ENCODE results near the gene FANCG.

FANCG gene

GRCh38 chr9:35029241-35029640 is 50.5 kb downstream of the FANCG start:
- no CpG with 5 or more reads among the region's 4 CpGs for WGBS (ENCODE audit: extremely low coverage, insufficient coverage, insufficient read length)
- H3K79me1 ChIP-seq (ENCODE audit: low read length), result peaks cover 6% of the 10 kb centered on the region

GRCh38 chr9:35028341-35028740 is 51.4 kb downstream of the FANCG start:
- H3K4ac ChIP-seq (ENCODE audit: low read depth, low read length), result no peak overlapping the region
- no peak overlapping the region for H2BK120ac ChIP-seq (ENCODE audit: insufficient read depth, low read length, poor library complexity)
- no peak overlapping the region for H3K4me3 ChIP-seq (ENCODE audit: low read depth, low read length)
- H3K27ac ChIP-seq (ENCODE audit: low read depth, low read length), result no peak overlapping the region
- no peak overlapping the region for H2AK5ac ChIP-seq (ENCODE audit: low read length)
- H4K91ac ChIP-seq (ENCODE audit: low read depth, low read length), result no peak overlapping the region
- H3K9me3 ChIP-seq (ENCODE audit: insufficient read depth, low read depth, low read length), result peaks cover 2% of the 10 kb centered on the region
- peaks cover 6% of the 10 kb centered on the region for H3K79me1 ChIP-seq (ENCODE audit: low read length)
- no peak overlapping the region for H4K8ac ChIP-seq (ENCODE audit: low read depth, low read length)
- H3K14ac ChIP-seq (ENCODE audit: low read length), result no peak overlapping the region
- no peaks in the 10 kb centered on the region for H3K27me3 ChIP-seq (ENCODE audit: insufficient read depth, low read length)
- no peak overlapping the region for H3K9ac ChIP-seq (ENCODE audit: low read length)
- peaks cover 6 to 16% of the 10 kb centered on the region in 2 experiments for H3K4me1 ChIP-seq (ENCODE audit: control insufficient read depth in 1 of 2, insufficient read depth in 2 of 2, low read length in 2 of 2)
- H3K23ac ChIP-seq (ENCODE audit: low read length), result no peak overlapping the region
- H2AFZ ChIP-seq (ENCODE audit: insufficient read depth, low read length, poor library complexity), result no peak overlapping the region
- H3K18ac ChIP-seq (ENCODE audit: low read length), result no peak overlapping the region
- peak in 1 of 2 donors; percentile 44 for DNase-seq
- no peak overlapping the region for H3K4me2 ChIP-seq (ENCODE audit: low read length)
- H3K36me3 ChIP-seq (ENCODE audit: control insufficient read depth in 1 of 2, insufficient read depth in 2 of 2, low read length in 2 of 2), result no peaks in the 10 kb centered on the region
- H4K12ac ChIP-seq (ENCODE audit: low read depth, low read length), result no peak overlapping the region
- H2BK5ac ChIP-seq (ENCODE audit: low read depth, low read length, poor library complexity), result no peak overlapping the region
- H3K79me2 ChIP-seq (ENCODE audit: control insufficient read depth, insufficient read depth, low read length, poor library complexity), result no peaks in the 10 kb centered on the region
- no peak overlapping the region for H2BK12ac ChIP-seq (ENCODE audit: low read length)

More at GRCh38 chr9:35029241-35029640, 50.5 kb downstream of the FANCG start:
- no peak overlapping the region for H3K18ac ChIP-seq (ENCODE audit: low read length)
- H3K4ac ChIP-seq (ENCODE audit: low read depth, low read length), result no peak overlapping the region
- no peak overlapping the region for H4K12ac ChIP-seq (ENCODE audit: low read depth, low read length)
- peaks cover 2% of the 10 kb centered on the region for H3K9me3 ChIP-seq (ENCODE audit: insufficient read depth, low read depth, low read length)
- H3K27ac ChIP-seq (ENCODE audit: low read depth, low read length), result no peak overlapping the region
- H2BK120ac ChIP-seq (ENCODE audit: insufficient read depth, low read length, poor library complexity), result no peak overlapping the region
- no peak overlapping the region for H2BK12ac ChIP-seq (ENCODE audit: low read length)
- H3K9ac ChIP-seq (ENCODE audit: low read length), result no peak overlapping the region
- H4K8ac ChIP-seq (ENCODE audit: low read depth, low read length), result no peak overlapping the region
- H3K14ac ChIP-seq (ENCODE audit: low read length), result no peak overlapping the region
- H3K4me3 ChIP-seq (ENCODE audit: low read depth, low read length), result no peak overlapping the region
- H4K91ac ChIP-seq (ENCODE audit: low read depth, low read length), result no peak overlapping the region
- H2AFZ ChIP-seq (ENCODE audit: insufficient read depth, low read length, poor library complexity), result no peak overlapping the region
- H2AK5ac ChIP-seq (ENCODE audit: low read length), result no peak overlapping the region
- no peak overlapping the region for H3K4me2 ChIP-seq (ENCODE audit: low read length)
- no peak overlapping the region for H3K23ac ChIP-seq (ENCODE audit: low read length)
- peaks cover 6 to 16% of the 10 kb centered on the region in 2 experiments for H3K4me1 ChIP-seq (ENCODE audit: control insufficient read depth in 1 of 2, insufficient read depth in 2 of 2, low read length in 2 of 2)
- H3K27me3 ChIP-seq (ENCODE audit: insufficient read depth, low read length), result no peaks in the 10 kb centered on the region
- peak; percentile 87 to 91 for DNase-seq
- no peaks in the 10 kb centered on the region for H3K79me2 ChIP-seq (ENCODE audit: control insufficient read depth, insufficient read depth, low read length, poor library complexity)
- H2BK5ac ChIP-seq (ENCODE audit: low read depth, low read length, poor library complexity), result no peak overlapping the region
- no peaks in the 10 kb centered on the region for H3K36me3 ChIP-seq (ENCODE audit: control insufficient read depth in 1 of 2, insufficient read depth in 2 of 2, low read length in 2 of 2)

GRCh38 chr9:35027860-35028259 is 51.9 kb downstream of the FANCG start:
- Histone ChIP-seq H3K27me3 (ENCODE audit: insufficient read depth, low read length) (no peaks in the 10 kb centered on the region), H4K8ac (ENCODE audit: low read depth, low read length) (no peak overlapping the region), H3K23ac (ENCODE audit: low read length) (no peak overlapping the region), H3K79me1 (ENCODE audit: low read length) (peaks cover 6% of the 10 kb centered on the region), H2BK12ac (ENCODE audit: low read length) (no peak overlapping the region), H2AK5ac (ENCODE audit: low read length) (no peak overlapping the region), H3K14ac (ENCODE audit: low read length) (no peak overlapping the region), H2BK120ac (ENCODE audit: insufficient read depth, low read length, poor library complexity) (no peak overlapping the region), H3K36me3 (ENCODE audit: control insufficient read depth in 1 of 2, insufficient read depth in 2 of 2, low read length in 2 of 2) (no peaks in the 10 kb centered on the region), H2AFZ (ENCODE audit: insufficient read depth, low read length, poor library complexity) (no peak overlapping the region), H3K18ac (ENCODE audit: low read length) (no peak overlapping the region), H4K91ac (ENCODE audit: low read depth, low read length) (no peak overlapping the region), H4K12ac (ENCODE audit: low read depth, low read length) (no peak overlapping the region), H3K4me2 (ENCODE audit: low read length) (no peak overlapping the region), H2BK5ac (ENCODE audit: low read depth, low read length, poor library complexity) (no peak overlapping the region), H3K4ac (ENCODE audit: low read depth, low read length) (no peak overlapping the region), H3K27ac (ENCODE audit: low read depth, low read length) (no peak overlapping the region), H3K4me3 (ENCODE audit: low read depth, low read length) (no peak overlapping the region), H3K4me1 (ENCODE audit: control insufficient read depth in 1 of 2, insufficient read depth in 2 of 2, low read length in 2 of 2) (peaks cover 6 to 16% of the 10 kb centered on the region in 2 experiments), H3K79me2 (ENCODE audit: control insufficient read depth, insufficient read depth, low read length, poor library complexity) (no peaks in the 10 kb centered on the region), H3K9ac (ENCODE audit: low read length) (no peak overlapping the region), H3K9me3 (ENCODE audit: insufficient read depth, low read depth, low read length) (peaks cover 2% of the 10 kb centered on the region)
- peak in 1 of 2 donors; percentile 23 for DNase-seq
- WGBS (ENCODE audit: extremely low coverage, insufficient coverage, insufficient read length), result no CpG with 5 or more reads among the region's 1 CpG

- no peak overlapping the region for H4K12ac ChIP-seq (ENCODE audit: low read depth, low read length)
- peaks cover 6% of the 10 kb centered on the region for H3K79me1 ChIP-seq (ENCODE audit: low read length)
- H2BK5ac ChIP-seq (ENCODE audit: low read depth, low read length, poor library complexity), result no peak overlapping the region
- H4K91ac ChIP-seq (ENCODE audit: low read depth, low read length), result no peak overlapping the region
- H4K8ac ChIP-seq (ENCODE audit: low read depth, low read length), result no peak overlapping the region
- H3K18ac ChIP-seq (ENCODE audit: low read length), result no peak overlapping the region
- peaks cover 2% of the 10 kb centered on the region for H3K9me3 ChIP-seq (ENCODE audit: insufficient read depth, low read depth, low read length)
- no peak overlapping the region for H3K14ac ChIP-seq (ENCODE audit: low read length)
- no peaks in the 10 kb centered on the region for H3K79me2 ChIP-seq (ENCODE audit: control insufficient read depth, insufficient read depth, low read length, poor library complexity)
- H2AFZ ChIP-seq (ENCODE audit: insufficient read depth, low read length, poor library complexity), result no peak overlapping the region
- no peak for DNase-seq
- H3K23ac ChIP-seq (ENCODE audit: low read length), result no peak overlapping the region
- H2AK5ac ChIP-seq (ENCODE audit: low read length), result no peak overlapping the region
- no peak overlapping the region for H3K4me3 ChIP-seq (ENCODE audit: low read depth, low read length)
- no peak overlapping the region for H3K27ac ChIP-seq (ENCODE audit: low read depth, low read length)
- H2BK12ac ChIP-seq (ENCODE audit: low read length), result no peak overlapping the region
- no peaks in the 10 kb centered on the region for H3K36me3 ChIP-seq (ENCODE audit: control insufficient read depth in 1 of 2, insufficient read depth in 2 of 2, low read length in 2 of 2)
- H3K27me3 ChIP-seq (ENCODE audit: insufficient read depth, low read length), result no peaks in the 10 kb centered on the region
- no peak overlapping the region for H3K4me2 ChIP-seq (ENCODE audit: low read length)
- H2BK120ac ChIP-seq (ENCODE audit: insufficient read depth, low read length, poor library complexity), result peak overlapping the region; percentile 46
- WGBS (ENCODE audit: extremely low coverage, insufficient coverage, insufficient read length), result no CpG with 5 or more reads among the region's 1 CpG
- no peak overlapping the region for H3K4ac ChIP-seq (ENCODE audit: low read depth, low read length)
- peaks cover 6 to 16% of the 10 kb centered on the region in 2 experiments for H3K4me1 ChIP-seq (ENCODE audit: control insufficient read depth in 1 of 2, insufficient read depth in 2 of 2, low read length in 2 of 2)
- no peak overlapping the region for H3K9ac ChIP-seq (ENCODE audit: low read length)
Observed at GRCh38 chr9:35027374-35027773, 52.4 kb downstream of the FANCG start.

Measured in trophoblast cell (in vitro differentiated cells and primary cell).